Mammary epithelial cell (primary cell): ENCODE results near the gene MYO1H.

Experiments used
- CTCF ChIP-seq, 2 donors: IDR thresholded peaks in 1 of 2; conservative IDR thresholded peaks in 1 of 2; 2 replicates each; pipeline ENCODE4 v1.5.1; 2011 to 2012; ENCODE audit warnings: inconsistent platforms in 2 of 2, low read length in 2 of 2, mild to moderate bottlenecking in 2 of 2, control low read depth in 1 of 2, low read depth in 1 of 2; ENCODE audit not compliant: insufficient read depth in 1 of 2; ENCODE audit errors: extremely low read depth in 1 of 2
- EZH2 ChIP-seq: IDR thresholded peaks from 2 replicates; pipeline ENCODE4 v1.6.1; 2012; ENCODE audit warnings: low read length, inconsistent platforms, borderline replicate concordance

- TF ChIP-seq CTCF (conservative IDR thresholded peaks at IDR 0.05 in 1 of 2, IDR thresholded peaks at IDR 0.05 in 1 of 2; ENCODE audit: extremely low read depth in 1 of 2, insufficient read depth in 1 of 2, low read depth in 1 of 2, low read length in 2 of 2) = no peak
- TF ChIP-seq EZH2 = no peak
These were observed 82.5 kb downstream of the MYO1H start for GRCh38 chr12:109430244-109430643.
